ENCODE data around the gene SH3BP2. TPM values are rescaled to one million over a fixed set of nuclear protein-coding genes. Genes with fewer than 3 reads are reported as not detected.

SH3BP2 gene
- total and polyA plus RNA-seq, 10 of the 15 experiments (the other 5 are each of a cell fraction or from before 2014, with no cell fraction given) = 1.1 to 61.8 (median 23.9) TPM

DNA sequence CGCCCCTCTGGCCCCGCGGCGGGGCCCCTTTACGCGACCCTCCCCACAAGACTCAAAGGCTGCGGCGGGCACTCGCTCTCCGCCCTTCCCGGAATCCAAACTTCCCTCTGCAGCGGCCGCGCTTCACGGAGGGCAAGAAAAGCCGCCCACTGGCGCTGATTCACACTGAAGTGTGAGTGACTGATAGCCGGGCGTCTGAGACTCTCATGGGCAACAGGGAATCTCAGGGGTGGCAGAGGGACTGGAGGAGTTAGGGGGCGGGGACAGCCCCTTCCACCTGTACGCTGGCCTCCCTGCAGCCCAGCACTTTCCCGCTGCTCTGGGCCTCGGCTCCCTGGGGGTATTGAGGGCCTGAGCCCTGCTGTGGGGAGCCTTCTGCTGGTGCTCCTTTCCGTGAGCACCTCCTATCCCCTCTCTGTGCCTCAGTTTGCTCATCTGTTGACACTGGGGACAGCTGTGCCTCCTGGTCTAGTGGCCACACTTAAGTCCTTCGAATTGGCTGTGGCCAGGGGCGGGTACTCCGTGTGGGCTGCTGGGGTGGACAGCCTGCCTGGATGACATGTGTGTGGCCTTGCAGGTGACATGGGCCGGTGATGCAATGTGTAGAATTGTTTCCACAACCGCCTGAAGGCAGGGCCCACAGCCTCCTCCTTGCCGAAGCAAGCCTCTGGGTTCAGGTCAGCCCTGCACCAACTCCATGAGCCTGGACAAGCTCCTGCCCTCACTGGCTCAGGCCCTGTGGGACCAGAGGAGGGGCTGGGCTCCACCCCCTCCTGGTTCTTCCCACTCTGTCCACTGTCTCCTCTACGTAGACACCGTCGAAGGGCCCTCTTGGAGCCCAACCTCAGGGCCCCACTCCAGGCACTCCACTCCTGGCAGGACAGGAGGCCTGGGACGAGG, 951 bp downstream of the SH3BP2 start:
- H3K4me3 ChIP-seq = peak overlapping the region; percentile 75
- POLR2A ChIA-PET = interaction anchor here (0.6 kb wide), 1 partner anchor 58 kb away, joined by 3 read pairs; no protein-coding TSS in a partner anchor
- intact Hi-C loops (cut with micrococcal nuclease; ENCODE audit: unreplicated experiment) = no loop called here
- in situ Hi-C loops (cut with MboI) = no loop called here
- H3K27me3 ChIP-seq (replicated peaks in 1 of 2; ENCODE audit: control insufficient read depth in 2 of 2, insufficient read depth in 2 of 2, low read length in 1 of 2) = no peaks in the 10 kb centered on the region
- RAD21 ChIA-PET (ENCODE audit: unreplicated experiment) = no interaction called here
- peak overlapping the region; percentile 26; the same call in 1 of the 2 replicates for H3K9ac ChIP-seq (ENCODE audit: control insufficient read depth, insufficient read depth, low read length)
- SMC1A ChIA-PET (ENCODE audit: uncharacterized antibody, unreplicated experiment) = no interaction called here
- ATAC-seq (no peak), DNase-seq (ENCODE audit: low read depth, low spot score) (no peak), FAIRE-seq (no peak)
- H4K20me1 ChIP-seq (ENCODE audit: control insufficient read depth, insufficient read depth) = no peaks in the 10 kb centered on the region
- peaks cover 36% of the 10 kb centered on the region for H3K4me1 ChIP-seq (ENCODE audit: control insufficient read depth, insufficient read depth, low read length)
- peak overlapping the region; percentile 89 for H3K4me2 ChIP-seq (ENCODE audit: control insufficient read depth, insufficient read depth)
- no peaks in the 10 kb centered on the region for H3K36me3 ChIP-seq (ENCODE audit: control insufficient read depth in 2 of 2, insufficient read depth in 2 of 2, low read length in 1 of 2)
- no peak overlapping the region for H3K27ac ChIP-seq (ENCODE audit: control insufficient read depth, insufficient read depth)
- TF ChIP-seq NBN (IDR thresholded peaks at IDR 0.05) (0 out of 2 replicates have a peak, but pooled peaks have one; percentile 32), IKZF1 (conservative IDR thresholded peaks at IDR 0.05) (peak; percentile 40; the same call in 1 of the 2 replicates), FOXM1 (IDR thresholded peaks at IDR 0.05; ENCODE audit: low read depth, low read length) (no peak), EED (IDR thresholded peaks at IDR 0.05; ENCODE audit: low read depth) (0 out of 2 replicates have a peak, but pooled peaks have one; percentile 47), JUNB (IDR thresholded peaks at IDR 0.05) (no peak), IKZF2 (IDR thresholded peaks at IDR 0.05) (peak; percentile 27 to 30; a peak in 1 of 4 replicates), GATAD2B (conservative IDR thresholded peaks at IDR 0.05; ENCODE audit: low read depth) (peak; percentile 34; the same call in 1 of the 2 replicates), POLR2AphosphoS5 (IDR thresholded peaks at IDR 0.05; ENCODE audit: low read length) (no peak), ZNF622 (IDR thresholded peaks at IDR 0.05) (no peak)
- TF ChIP-seq, protein P1, sequence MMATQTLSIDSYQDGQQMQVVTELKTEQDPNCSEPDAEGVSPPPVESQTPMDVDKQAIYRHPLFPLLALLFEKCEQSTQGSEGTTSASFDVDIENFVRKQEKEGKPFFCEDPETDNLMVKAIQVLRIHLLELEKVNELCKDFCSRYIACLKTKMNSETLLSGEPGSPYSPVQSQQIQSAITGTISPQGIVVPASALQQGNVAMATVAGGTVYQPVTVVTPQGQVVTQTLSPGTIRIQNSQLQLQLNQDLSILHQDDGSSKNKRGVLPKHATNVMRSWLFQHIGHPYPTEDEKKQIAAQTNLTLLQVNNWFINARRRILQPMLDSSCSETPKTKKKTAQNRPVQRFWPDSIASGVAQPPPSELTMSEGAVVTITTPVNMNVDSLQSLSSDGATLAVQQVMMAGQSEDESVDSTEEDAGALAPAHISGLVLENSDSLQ (IDR thresholded peaks at IDR 0.05) = peak; percentile 50; the same call in 1 of the 2 replicates
- TF ChIP-seq, protein P2, sequence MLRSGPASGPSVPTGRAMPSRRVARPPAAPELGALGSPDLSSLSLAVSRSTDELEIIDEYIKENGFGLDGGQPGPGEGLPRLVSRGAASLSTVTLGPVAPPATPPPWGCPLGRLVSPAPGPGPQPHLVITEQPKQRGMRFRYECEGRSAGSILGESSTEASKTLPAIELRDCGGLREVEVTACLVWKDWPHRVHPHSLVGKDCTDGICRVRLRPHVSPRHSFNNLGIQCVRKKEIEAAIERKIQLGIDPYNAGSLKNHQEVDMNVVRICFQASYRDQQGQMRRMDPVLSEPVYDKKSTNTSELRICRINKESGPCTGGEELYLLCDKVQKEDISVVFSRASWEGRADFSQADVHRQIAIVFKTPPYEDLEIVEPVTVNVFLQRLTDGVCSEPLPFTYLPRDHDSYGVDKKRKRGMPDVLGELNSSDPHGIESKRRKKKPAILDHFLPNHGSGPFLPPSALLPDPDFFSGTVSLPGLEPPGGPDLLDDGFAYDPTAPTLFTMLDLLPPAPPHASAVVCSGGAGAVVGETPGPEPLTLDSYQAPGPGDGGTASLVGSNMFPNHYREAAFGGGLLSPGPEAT (IDR thresholded peaks at IDR 0.05; ENCODE audit: low read depth) = 0 out of 2 replicates have a peak, but pooled peaks have one; percentile 22
- H2AFZ ChIP-seq (ENCODE audit: control insufficient read depth, low read depth, low read length) = no peak overlapping the region
- H3K9me3 ChIP-seq (replicated peaks; ENCODE audit: control insufficient read depth, insufficient read depth, low read length) = no peaks in the 10 kb centered on the region
- TSS peak; percentile 56 for BruUV-seq (replicated peaks)
- CTCF ChIA-PET = no interaction called here
- H3K79me2 ChIP-seq (ENCODE audit: control insufficient read depth, insufficient read depth, low read length) = no peaks in the 10 kb centered on the region
- WGBS (ENCODE audit: insufficient coverage, insufficient replicate concordance, low lambda C conversion rate, missing lambda C conversion rate) = 32% methylated on average over 34 of the region's 34 CpGs
